ENCODE data around the gene DAPK2.

DNA sequence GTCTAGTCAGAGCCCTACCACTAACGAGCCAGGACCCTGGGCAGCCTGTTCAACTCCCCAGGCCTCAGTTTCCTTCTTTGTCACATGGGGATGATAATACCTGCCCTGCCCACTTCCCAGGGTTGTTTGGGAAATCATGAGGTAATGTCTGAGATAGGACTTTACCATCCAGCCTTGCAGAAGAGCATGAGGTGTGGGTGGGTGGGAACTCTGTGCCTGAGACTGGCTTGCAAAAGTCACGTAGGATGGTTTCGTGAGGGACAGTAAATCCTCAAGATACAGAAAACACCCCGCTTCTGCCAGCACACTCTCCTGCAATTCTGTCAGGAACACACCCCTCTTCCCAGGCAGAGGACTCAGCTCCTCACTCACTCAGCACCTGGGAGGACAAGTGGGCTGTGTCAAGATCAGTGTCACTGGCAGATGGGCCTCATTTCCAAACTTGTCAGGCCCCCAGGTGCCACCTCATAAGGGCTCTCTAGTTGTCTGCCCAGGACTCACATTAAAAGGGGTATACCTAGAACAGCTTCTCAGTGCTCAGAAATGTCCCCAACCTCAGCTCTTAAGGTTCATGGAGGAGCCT is 58.4 kb downstream of the DAPK2 start:
- TF ChIP-seq, protein P1, sequence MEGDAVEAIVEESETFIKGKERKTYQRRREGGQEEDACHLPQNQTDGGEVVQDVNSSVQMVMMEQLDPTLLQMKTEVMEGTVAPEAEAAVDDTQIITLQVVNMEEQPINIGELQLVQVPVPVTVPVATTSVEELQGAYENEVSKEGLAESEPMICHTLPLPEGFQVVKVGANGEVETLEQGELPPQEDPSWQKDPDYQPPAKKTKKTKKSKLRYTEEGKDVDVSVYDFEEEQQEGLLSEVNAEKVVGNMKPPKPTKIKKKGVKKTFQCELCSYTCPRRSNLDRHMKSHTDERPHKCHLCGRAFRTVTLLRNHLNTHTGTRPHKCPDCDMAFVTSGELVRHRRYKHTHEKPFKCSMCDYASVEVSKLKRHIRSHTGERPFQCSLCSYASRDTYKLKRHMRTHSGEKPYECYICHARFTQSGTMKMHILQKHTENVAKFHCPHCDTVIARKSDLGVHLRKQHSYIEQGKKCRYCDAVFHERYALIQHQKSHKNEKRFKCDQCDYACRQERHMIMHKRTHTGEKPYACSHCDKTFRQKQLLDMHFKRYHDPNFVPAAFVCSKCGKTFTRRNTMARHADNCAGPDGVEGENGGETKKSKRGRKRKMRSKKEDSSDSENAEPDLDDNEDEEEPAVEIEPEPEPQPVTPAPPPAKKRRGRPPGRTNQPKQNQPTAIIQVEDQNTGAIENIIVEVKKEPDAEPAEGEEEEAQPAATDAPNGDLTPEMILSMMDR (IDR thresholded peaks at IDR 0.05) = no peak
- TF ChIP-seq POLR2AphosphoS5 (IDR thresholded peaks at IDR 0.05) = no peak
